HG03159 (cell line): ENCODE data around the gene CISH.

Experiments used
- ATAC-seq: cut with Tn5 transposase; IDR thresholded peaks from one replicate; pipeline ENCODE4 v1.9.1; 2021; ENCODE audit warnings: mild to moderate bottlenecking, moderate library complexity; ENCODE audit not compliant: unreplicated experiment

The CISH gene

DNA sequence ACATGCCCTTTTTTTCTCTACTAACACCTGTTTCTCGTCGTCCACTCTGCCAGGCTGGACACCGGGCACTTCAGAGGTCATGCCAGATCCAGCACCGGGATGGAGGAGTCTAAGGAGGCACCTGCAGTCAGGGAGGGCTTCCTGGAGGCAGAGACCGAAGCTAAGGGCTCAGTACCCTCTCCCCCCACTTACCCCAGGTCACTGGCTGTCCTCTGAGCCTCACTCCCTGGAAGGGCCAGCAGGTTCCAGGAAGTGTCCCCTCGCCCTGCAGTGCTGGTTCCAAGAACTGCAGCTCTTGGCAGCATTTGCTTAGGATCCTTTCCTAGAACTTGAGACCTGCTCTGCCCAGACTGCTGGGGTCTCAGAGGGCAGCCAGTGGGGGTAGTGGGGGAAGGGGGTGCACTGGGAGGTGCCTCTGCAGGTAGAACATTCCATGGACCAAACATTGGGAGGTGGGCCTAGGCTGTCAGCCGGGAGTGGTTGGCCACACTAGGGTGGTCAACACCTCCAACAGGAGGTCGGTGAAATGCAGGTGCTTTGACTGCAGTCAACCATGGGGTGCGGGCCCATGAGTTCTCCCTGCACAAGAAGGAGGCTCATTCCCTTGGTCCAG, 11.3 kb downstream of the CISH start:
- ATAC-seq, result no peak

DNA sequence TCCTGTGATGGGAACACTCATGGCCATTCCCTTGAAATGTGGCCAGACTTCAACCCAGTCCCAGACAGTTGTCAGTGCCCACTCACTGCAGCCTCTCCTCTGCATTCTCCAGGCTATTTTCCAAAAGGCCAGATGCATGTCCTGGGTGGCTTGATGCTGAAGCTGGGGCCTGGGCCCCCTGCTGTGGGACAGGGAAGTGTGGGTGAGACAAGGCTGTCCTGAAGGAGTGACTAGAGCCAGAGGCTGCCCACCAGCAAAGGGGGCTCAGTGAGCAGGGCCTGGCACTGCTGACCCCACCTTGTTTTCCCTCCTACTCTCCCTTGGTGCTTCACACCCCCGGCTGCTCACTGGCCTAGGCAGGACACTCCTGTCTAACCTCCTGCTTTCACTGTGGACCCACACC, 11.9 kb downstream of the CISH start:
- ATAC-seq, result no peak

DNA sequence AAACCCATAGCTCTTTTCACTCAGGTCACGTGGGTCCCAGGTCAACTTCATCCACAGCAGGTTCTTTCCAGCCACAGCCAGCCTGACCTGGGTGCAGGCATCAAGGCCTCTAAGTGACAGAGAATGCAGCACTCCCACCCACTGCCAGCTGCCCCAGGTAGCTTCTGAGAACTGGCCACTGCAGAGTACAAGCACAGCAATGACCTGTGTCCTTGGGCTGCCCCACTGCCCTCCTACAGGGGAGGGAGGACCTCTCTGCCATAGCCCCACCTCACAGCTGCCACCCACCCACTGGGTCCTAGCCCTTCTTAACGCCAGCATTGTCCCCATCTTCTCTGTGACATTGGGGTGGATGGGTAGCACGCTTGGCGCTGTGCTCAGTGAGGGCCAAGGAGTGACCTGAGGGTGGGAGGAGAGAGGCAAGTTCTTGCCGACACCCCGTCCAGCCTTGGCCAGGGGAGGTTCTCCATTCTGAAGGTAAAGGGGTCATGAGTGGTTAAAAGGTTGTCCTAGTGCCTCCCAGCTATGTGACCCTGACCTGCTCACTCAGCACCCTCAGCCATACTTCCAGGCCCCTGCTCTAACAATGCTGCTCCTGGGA, 12.4 kb downstream of the CISH start:
- no peak for ATAC-seq

DNA sequence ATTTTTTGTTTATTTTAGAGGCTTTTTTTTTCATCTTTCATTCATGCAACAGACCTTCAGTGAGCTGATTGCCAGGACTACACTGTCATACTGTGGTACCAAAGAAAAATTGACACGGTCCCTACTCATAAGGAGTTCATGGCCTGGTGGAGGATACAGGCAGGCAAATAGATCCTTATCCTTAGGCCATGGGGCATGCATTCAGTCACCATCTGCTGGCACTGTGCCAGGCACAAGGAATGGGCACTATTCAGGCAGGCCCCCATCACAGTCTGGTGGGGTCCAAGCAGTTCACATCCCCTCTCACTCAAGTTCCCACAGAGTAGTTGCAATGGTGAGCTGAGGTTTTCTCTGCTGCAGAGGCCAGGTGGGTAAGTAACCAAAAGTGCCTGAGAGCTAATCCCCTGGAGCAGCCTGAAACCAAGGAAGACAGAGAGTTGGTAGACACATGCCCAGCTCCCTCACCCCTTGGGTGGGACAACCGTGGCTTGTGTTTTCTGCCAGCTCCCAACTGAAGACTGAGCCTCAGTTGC, 17.3 kb downstream of the CISH start:
- no peak for ATAC-seq

DNA sequence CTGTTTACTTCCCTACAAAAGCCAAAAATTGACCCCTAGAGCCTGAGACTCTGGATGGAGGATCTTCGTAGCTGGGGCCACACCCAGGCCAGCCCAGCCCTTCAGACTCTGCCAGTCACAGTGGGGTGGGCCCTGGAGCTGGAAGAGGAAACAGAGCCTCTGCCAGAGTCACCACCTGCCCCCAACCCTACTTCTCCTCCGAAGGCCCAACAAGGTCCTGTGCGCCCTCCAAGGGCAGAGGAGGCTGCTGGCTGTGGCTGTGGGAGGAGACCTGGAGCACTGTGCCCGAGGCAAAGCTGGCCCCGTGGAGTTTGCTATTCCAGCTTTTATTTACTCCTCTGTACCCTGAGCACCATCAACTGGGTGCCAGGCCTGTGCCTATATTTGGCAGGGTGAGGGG, 19.0 kb downstream of the CISH start:
- ATAC-seq, result no peak

DNA sequence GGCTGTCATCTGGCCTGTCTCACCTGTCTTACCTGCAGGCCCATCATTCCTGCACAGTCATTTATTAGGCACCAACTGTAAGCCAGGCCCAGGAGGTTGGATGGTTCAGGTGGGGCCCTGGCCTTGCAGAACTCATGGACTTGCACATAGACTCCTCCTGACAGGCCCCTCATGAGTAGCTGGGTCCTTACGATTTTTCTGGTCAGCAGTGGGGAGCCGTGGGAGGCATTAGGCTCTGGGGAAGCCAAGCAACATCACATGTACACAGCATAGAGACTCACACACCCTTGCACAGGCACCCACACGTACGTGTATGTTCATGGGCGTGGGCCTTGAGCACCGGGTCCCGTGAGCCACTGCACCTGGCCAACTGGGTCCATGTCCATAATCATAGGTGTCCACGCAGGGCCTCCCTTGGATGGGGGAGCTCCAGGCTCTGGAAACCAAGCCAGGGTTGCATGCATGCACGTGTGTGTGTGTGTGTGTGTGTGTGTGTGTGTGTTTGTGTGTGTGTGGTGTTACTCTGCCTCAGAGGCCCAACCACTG, 20.3 kb downstream of the CISH start:
- ATAC-seq, result peak; percentile 11

DNA sequence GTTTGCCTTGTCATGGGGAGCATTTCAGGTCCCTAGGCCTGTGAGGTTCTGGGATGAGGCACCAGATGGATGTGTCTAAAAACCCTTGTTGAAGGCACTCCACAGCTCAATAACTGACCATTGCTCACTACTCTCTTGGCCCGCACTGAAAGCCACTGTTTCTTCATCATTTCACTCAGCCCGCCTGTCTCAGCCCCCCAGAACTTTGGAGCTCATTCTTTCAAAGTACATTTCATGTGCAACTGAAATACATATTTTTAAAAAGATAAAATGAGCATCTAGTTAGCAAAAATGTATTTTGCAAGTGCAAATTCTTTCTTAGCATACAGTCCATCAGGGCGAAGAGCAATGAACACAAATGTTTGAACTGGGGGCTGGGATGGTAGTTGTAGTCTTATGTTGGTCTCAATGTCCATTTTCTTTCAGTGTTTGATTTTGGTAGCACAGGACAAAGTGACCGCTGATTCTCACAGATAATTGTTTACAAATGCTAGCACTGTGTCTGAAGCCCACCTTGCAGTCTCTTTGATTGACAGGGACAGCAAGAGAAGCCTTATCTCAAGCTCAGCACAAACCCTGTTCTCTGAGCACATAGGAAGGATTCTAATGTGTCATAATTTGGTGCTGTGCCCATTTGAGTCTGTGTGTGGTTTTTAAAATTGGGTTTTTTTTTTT, 22.7 kb downstream of the CISH start:
- ATAC-seq, result no peak

DNA sequence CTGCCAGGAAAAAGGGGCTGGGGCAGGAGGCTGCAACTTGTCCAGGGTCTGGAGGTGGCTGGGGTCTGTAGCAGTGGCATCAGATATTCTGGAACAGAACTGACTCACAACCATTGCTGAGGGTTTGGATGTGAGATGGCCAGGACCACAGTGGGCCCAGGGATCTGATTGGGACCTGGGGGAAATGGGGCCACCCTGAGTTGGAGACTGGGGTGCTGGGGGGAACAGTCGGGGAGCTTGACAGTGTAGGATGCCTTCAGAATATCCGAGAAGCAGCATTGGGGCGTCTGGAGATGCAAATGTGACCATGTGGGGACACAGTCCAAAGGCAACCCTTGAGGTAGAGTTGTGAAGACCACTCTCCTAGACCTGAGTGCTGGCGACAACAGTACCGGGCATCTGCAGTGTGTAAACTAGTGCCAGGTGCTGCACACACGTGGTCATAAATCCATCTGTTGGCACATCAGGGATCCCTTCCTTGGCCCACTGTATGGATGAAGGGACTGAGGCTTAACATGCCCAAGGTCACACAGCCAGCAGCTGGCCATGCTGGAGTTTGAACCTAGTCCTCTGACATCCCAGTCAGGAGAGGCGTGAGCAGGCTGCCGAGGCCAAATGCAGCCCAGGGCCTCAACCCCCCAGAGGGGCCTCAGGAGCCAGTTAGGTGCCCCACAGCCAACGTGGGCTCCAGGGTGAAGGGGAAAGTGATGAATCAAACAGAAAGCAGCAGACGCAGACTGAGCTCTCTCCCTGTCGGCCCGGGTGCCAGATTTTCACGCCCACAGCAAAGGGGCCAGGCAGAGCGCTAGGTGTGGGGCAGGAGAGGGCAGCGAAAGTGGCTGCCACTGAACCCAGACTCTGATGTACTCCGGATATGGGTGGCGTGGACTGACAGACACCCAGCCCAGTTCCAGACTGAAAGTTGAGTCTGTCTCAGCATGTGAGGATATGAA, 23.5 kb downstream of the CISH start:
- ATAC-seq, result no peak

DNA sequence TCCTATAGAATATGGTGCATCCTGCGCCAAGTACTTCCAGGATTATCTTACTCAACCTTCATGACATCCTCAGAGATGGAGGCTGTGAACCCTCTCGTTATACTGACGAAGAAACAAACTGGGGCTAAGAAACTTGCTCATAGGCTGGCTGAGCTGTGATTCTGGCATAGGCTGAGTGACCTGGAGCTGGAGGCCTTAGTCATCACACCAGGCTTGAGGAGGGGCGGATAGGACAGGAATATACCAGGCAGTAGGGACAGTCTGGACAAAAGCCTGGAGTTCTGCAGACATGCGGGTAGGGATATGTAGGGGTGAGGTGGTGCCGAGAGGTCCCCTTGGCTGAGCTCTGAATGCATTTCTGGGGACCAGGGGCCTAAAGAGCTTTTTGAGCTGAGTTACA, 24.2 kb downstream of the CISH start:
- ATAC-seq, result no peak

DNA sequence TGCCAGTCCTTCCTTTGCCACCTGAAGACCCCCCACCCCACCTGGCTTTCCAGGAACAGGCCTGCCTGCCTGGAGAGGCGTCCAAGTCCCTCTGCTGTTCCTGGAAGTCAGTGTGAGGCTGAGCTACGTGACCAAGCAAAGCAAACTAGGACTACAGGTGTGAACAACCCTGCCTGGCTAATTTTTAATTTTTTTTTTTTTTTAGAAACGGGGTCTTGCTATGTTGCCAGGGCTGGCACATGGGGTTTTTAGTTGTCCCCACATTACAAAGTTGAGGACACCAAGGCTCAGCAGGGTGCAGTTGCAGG, 24.9 kb downstream of the CISH start:
- no peak for ATAC-seq

DNA sequence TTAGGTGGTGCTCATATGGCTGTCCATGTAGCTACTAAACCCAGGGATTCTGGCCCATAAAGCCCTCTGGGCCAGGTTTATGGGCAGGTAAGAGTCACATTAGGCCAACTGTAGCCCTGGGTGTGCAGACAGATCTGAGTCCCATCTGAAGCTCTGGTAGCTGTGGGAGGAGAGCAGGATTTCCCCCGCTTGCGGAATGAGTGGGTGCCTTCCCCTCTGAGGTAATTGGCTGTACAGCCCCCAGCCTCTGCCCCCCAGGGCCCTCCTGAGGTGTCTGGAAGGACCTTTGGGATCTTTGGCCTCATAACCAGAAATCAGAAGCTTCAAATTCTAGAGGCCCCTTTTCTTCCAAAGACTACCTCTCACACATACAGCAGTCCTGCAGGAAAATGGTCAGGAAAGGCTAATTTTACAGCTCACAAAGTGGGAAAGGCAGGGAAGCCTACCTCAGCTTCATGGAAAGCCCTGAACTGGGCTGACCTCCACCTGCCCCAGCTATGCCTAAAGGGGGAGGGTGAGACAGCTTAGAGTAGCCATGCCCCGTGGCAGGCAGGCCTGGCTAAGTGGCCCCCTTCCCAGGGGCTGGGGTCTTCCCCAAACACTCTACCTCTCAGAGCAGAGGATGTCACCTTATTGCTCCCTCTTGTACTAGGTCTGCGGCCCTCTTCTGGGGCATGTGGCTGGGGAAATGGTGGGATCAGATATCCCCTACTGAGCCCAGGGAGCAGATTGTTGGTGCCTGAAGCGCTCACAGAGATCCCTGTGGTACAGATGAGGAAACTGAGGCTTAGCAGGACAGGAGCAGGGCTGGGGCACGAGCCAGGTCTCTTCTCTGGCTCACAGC, 25.4 kb downstream of the CISH start:
- no peak for ATAC-seq

DNA sequence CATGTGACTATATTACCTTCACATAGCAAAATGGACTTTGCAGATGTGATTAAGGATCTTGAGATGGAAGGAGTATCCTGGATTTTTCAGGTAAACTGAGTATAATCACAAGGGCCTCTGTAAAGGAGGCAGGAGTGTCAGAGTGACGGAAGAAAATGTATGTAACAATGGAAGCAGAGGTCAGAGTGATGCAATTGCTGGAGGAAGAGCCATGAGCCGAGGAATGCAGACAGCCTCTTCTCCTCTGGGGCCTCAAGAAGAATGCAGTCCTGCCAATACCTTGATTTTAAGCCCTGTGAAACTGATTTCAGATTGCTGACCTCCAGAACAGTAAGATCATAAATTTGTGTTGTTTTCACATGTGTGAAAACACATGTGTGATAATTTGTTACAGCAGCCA, 27.2 kb downstream of the CISH start:
- ATAC-seq, result no peak

DNA sequence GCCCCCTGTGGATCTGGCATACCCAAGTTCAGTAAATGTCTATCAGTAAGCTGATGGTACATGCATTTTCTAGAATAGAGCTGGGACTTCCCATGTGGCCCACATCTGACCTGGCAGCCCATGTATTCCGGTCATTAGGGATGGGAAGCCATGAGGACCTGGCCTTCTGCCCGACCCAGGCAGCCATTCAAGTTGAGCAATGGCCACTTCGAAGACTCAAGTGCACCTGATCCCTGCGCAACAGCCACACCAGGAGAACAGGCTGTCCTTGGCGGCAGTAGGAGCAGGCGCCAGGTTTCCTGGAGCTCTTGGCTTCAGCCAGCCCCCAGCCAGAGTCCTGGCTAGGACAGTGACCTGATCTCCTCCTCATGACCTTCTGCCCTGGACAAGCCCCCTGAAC, 27.7 kb downstream of the CISH start:
- no peak for ATAC-seq

DNA sequence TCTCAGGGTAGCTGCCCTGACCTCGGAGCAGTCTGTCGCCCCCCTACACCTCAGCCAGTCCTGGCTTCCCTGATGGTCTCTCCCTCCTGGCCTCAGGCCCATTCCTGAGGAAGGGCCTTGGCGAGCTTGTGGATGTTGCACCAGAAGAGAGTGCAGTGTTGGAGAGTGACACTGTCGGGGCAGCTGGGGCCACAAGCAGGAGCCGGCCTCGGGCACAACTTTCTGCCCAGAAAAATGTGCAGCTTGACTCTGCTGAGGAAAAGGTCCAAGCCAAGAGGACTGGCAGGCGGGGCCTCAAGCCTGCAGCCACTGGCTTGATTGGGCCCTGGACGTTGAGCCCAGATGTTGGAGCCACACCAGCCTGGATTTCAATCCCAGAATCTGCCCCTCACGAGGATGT, 29.5 kb downstream of the CISH start:
- ATAC-seq, result no peak

DNA sequence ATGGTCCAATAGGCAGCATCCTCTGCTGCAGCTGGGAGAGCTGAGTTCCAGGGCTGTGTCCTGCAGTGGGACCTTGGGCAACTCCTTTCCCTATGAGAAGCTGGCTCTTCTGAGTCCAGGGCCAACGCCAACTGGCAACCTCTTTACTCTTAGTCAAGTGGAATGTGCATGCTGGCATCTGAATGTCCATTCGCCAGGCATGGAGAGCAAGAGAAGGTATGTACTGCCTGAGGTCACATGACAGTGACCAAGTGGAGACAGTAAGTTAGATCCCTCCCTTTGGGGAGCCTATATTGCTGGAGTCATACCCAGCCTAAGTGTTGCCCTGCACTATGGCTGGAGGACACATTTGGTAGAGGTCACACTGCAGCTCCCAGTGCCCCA, 30.1 kb downstream of the CISH start:
- ATAC-seq, result no peak

DNA sequence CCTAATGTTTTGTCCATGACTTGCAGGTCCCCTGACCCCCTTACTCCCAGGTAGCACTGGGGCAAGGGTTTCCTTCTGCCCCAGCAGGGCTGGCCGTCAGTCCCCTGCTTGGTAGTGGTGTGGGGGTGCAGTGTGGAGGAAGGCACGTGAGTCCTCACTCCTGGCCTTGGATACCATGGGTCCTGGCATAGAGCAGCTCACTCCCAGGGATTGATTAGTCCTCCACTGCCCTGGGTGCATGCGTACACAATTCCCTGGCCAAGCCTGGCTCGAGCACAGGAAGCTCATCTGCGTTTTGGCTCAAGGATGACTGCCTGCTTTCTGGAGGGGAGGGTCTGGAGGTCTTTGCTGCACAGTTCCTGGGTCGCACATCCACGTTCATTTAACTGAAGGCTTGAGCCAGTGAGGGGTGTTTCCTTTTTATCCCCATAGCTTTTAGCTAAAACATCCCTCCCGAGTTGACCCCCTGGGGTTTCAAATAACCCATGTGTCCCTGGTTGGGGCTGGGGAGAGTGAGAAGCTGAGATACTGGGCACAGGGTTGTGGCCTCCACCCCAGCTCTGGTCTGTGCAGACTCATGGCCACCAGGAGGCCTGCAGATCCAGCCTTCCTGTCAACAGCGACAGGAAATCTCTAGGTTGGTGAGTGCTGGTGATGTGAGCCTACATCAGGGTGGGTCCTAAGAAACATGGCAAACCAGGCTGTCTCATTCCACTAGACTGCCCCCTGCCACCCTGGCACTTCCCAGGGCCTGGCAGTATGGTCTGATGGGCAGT, 30.7 kb downstream of the CISH start:
- ATAC-seq, result no peak

DNA sequence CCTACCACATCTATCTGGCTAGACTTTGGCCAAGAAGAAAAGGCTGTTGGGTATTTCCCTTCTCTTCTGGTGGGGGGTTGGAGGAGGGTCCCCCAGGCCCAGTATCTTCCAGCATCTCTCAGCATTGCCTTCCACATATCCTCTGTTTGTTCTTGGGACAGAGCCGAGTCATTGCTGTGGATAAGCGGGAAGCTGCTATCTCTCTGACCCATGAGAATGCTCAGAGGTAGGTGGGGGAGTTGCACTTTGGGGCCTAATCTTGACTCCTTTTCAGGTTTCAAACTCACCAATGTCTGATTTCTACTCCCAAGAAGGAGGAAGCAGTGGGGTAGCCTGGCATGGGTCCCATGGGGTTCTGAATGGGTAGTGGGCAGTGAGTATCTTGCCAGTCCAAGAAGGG, 34.2 kb downstream of the CISH start:
- no peak for ATAC-seq

DNA sequence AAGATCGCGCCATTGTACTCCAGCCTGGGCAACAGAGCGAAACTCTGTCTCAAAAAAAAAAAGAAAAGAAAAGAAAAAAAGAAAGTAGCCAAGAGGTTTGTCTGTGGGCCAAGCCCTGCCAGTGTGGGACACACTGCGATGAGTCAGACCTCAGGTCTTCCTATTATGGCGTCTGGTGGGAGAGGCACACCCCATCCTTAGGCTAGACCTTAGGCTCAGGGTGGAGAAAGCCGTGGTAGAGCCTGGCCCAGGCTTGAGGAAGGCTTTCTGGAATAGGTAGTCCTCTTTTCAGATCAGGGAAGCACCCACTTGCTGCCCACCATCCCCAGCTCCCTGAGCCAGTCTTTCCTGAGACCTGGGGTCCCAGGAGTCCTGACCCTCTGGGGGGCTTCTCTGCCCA, 36.2 kb downstream of the CISH start:
- ATAC-seq, result no peak

DNA sequence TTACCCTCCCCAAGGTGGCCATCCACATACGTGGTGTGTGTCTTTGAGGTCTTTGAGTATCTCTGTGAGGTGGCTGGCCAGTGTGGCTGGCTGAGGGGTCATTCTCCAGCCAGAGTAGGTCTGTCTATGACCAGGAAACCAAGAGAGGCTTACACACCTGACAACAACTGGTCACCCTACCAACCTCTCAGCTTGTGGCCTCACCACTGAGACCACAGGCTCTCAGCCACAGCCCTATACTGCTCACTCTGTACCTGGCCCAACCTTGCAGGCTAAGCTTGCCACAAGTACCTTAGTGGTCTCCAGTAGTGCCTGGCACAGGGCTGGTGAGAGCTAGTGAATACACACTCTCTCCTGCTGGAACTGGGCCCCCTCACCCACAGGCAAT, 37.1 kb downstream of the CISH start:
- ATAC-seq, result no peak
